Osteocyte (in vitro differentiated cells): Measurements from ENCODE around the gene SFSWAP. TPM values are rescaled to one million over a fixed set of nuclear protein-coding genes. Genes with fewer than 3 reads are reported as not detected.
"Not testable (repeated sequence)": the region's sequence is repeated elsewhere in the genome, so short reads cannot be mapped to it uniquely, and the experiment has no call there.

ENCODE experiments used
- DNase-seq: peaks from one replicate; pipeline ENCODE4 v3.0.0; 2021; ENCODE audit warnings: mixed read lengths; ENCODE audit not compliant: unreplicated experiment; ENCODE audit errors: extremely low spot score
- H3K27ac Mint-ChIP-seq: one replicate; pipeline ENCODE4 v1.8.0; 2021; ENCODE audit warnings: mild to moderate bottlenecking, mixed read lengths; ENCODE audit not compliant: unreplicated experiment
- H3K27me3 Mint-ChIP-seq: one replicate; pipeline ENCODE4 v1.8.0; 2021; ENCODE audit warnings: mixed read lengths; ENCODE audit not compliant: unreplicated experiment
- H3K36me3 Mint-ChIP-seq: one replicate; pipeline ENCODE4 v1.8.0; 2021; ENCODE audit warnings: mixed read lengths; ENCODE audit not compliant: unreplicated experiment
- H3K4me1 Mint-ChIP-seq: one replicate; pipeline ENCODE4 v1.8.0; 2021; ENCODE audit warnings: mixed read lengths; ENCODE audit not compliant: unreplicated experiment
- H3K4me3 Mint-ChIP-seq: one replicate; pipeline ENCODE4 v1.8.0; 2021; ENCODE audit warnings: mild to moderate bottlenecking, moderate library complexity, mixed read lengths; ENCODE audit not compliant: unreplicated experiment
- H3K9me3 Mint-ChIP-seq: one replicate; pipeline ENCODE4 v1.8.0; 2021; ENCODE audit warnings: mixed read lengths; ENCODE audit not compliant: unreplicated experiment
- long read RNA-seq: library from polyadenylated mRNA; unstranded; transcript quantifications from one replicate; pipeline ENCODE4 v2.0.0, GENCODE V29; 2021
- total RNA-seq: library from RNA; stranded (reverse); gene quantifications from 2 replicates; pipeline ENCODE4 v1.2.1, GENCODE V29; 2021
- TF ChIP-seq, protein P1 (sequence below): fragments of 200-600 bp; sonication (generic); IDR thresholded peaks from 2 replicates; pipeline ENCODE4 v1.5.0; 2021; ENCODE audit warnings: antibody characterized with exemption, mild to moderate bottlenecking, moderate library complexity

Gene SFSWAP
- 48.0 and 51.3 TPM in 2 replicates for total RNA-seq
- long read RNA-seq, partial matches to known transcripts: 5 of 8 reads
- long read RNA-seq, other reads (novel, unspliced or antisense): 2 of 8 reads

DNA sequence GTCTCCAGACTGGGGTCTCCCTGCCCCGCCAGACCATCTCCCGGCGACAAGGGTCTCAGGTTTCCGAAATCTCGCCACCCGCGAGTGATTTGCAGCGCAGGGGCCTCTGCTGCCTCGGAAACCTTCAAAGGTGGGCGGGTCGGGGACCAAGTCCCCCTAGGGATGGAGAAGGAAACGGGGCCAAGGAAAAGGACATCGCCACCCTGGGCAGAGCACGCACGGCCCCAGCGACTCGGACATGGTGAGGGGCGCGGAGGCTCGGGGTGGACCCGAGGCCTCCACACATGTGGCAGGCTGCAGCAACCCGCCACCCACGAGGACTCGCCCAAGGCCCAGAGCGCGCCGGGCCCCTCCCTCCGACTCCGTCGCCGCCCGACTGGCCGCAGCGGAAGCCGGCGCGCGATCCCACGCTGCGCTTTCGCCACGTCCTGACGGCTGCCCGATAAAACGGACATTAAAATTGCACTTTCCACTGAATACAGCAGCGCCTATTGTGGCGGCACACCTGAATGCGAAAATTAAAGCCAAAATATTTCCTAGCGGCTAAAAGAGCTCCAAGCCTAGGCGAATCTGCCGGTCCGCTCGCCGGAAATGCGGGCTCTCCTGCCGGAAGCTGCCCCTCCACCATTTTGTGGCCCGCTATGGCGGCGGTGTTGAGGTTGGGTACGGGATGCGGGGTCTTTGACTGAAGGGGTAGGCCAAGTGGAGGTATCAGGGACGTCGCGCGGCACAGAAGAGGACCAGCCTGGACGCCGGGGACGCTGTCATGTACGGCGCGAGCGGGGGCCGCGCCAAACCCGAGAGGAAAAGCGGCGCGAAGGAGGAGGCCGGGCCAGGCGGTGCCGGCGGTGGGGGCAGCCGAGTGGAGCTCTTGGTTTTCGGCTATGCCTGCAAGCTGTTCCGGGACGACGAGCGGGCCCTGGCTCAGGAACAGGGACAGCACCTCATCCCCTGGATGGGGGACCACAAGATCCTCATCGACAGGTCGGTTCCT is at the start of gene SFSWAP:
TSS of gene SFSWAP (plus strand) at position 627 of the 994 bp plus-strand sequence. CDS start at position 767, 140 bp downstream.
- TF ChIP-seq, protein P1, sequence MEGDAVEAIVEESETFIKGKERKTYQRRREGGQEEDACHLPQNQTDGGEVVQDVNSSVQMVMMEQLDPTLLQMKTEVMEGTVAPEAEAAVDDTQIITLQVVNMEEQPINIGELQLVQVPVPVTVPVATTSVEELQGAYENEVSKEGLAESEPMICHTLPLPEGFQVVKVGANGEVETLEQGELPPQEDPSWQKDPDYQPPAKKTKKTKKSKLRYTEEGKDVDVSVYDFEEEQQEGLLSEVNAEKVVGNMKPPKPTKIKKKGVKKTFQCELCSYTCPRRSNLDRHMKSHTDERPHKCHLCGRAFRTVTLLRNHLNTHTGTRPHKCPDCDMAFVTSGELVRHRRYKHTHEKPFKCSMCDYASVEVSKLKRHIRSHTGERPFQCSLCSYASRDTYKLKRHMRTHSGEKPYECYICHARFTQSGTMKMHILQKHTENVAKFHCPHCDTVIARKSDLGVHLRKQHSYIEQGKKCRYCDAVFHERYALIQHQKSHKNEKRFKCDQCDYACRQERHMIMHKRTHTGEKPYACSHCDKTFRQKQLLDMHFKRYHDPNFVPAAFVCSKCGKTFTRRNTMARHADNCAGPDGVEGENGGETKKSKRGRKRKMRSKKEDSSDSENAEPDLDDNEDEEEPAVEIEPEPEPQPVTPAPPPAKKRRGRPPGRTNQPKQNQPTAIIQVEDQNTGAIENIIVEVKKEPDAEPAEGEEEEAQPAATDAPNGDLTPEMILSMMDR: no peak
- DNase-seq: no peak
- peak within 1 kb of the TSS; percentile 99 for H3K27ac Mint-ChIP-seq
- H3K36me3 Mint-ChIP-seq: peaks cover 18% of the 10 kb centered on the region
- H3K9me3 Mint-ChIP-seq: no peaks in the 10 kb centered on the region
- H3K4me3 Mint-ChIP-seq: peak within 1 kb of the TSS; percentile 97
- H3K27me3 Mint-ChIP-seq: no peaks in the 10 kb centered on the region
- peaks cover 30% of the 10 kb centered on the region for H3K4me1 Mint-ChIP-seq

DNA sequence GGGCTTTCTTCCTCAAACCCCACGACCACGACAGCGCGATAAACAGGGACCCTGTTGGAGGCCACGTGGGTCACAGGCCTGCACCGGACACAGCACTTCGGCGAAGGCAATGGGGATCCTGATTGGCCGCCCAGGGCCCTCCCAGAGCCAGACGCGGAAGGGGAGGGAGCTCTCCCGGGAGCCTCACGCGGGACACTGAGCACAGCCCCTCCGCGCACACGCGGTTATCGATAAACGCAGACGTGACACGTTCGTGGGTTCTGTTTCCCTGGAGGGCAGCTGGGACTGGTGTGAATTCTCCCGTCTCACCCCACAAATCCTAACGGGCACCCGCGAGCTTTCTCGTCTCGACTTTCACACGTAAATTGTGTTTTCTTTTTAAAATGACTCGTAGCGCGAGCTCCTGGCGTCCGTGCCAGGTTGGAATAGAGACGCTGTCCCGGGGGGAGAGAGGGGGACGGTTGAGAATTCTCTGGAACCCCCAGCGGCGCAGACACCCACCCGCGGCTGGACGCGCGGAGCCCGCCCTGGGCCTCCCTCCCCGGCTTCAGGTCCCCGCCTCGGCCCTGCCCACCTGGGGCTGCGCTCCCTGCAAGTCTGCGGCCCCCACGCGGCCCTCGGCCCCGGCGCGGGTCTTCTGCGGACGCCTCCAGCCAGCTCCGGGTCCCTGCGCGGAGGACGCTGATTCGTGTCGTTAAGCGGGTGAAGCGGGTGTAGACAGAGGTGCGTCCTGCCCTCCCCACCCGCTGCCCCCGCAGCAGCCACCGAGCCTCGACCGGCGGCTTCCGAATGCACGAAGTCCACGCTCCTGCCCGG is 49.5 kb upstream of the SFSWAP start:
- H3K27me3 Mint-ChIP-seq, H3K9me3 Mint-ChIP-seq, H3K27ac Mint-ChIP-seq, H3K36me3 Mint-ChIP-seq, H3K4me3 Mint-ChIP-seq, H3K4me1 Mint-ChIP-seq: not testable (repeated sequence)
- DNase-seq: peak; percentile 17

DNA sequence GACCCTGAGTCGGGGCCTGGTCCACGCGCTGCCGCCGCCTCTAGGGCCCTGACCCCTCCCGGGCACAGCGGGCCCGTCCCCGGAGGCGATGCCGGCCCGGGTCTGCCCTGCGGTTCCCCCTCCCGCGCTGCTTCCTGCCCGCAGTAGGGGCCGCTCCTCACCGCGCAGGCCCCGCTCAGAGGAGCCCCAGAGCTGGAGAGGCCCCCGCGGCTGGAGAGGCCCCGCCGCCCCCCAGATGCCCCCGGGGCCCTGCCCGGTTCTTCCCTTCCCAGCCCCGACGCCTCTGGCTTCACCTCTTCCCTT is 49.0 kb upstream of the SFSWAP start:
- H3K9me3 Mint-ChIP-seq, DNase-seq, H3K4me1 Mint-ChIP-seq, H3K4me3 Mint-ChIP-seq, H3K27me3 Mint-ChIP-seq, H3K36me3 Mint-ChIP-seq, H3K27ac Mint-ChIP-seq: not testable (repeated sequence)

DNA sequence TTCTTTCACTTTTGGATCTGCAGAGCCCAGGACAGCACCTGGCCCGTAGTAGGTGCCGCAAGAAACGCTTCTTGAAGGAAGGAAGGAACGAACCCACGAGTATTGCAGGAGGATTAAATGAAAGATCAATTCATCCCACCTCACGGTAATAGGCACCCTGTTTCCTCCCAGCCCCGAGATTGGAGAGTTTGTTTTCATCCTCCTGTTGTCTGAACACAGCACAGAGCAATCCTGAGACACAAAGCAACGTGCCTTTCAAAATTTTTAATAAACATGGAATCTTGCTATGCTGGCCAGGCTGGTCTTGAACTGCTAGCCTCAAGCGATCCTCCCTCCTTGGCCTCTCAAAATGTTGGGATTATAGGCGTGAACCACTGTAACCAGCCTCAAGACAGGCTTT is 48.5 kb upstream of the SFSWAP start:
- not testable (repeated sequence) for H3K27ac Mint-ChIP-seq, H3K4me1 Mint-ChIP-seq, H3K36me3 Mint-ChIP-seq, H3K9me3 Mint-ChIP-seq, H3K4me3 Mint-ChIP-seq, H3K27me3 Mint-ChIP-seq
- DNase-seq: peak; percentile 56

DNA sequence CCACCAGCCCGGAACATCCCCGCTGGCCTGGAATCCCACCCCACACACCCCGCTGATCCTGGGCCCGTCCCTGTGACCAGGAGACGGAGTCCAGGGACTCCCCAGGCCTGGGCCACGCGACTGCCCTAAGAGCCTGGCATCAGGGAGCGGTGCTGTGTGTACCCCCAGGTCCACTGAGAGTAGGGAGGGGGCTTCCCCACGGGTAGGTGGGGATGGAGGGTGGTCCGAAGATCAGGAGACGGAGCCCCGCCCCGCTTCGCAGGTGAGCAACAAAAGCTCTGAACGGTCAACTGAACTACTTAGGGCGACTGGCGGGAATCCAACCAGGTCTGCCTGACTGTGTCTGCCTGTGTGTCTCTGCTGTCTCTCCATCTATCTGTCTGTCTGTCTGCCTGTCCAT is 45.2 kb upstream of the SFSWAP start:
- DNase-seq: peak; percentile 73
- H3K36me3 Mint-ChIP-seq, H3K4me3 Mint-ChIP-seq, H3K4me1 Mint-ChIP-seq, H3K27ac Mint-ChIP-seq, H3K9me3 Mint-ChIP-seq: not testable (repeated sequence)
- peaks cover 24% of the 10 kb centered on the region for H3K27me3 Mint-ChIP-seq

DNA sequence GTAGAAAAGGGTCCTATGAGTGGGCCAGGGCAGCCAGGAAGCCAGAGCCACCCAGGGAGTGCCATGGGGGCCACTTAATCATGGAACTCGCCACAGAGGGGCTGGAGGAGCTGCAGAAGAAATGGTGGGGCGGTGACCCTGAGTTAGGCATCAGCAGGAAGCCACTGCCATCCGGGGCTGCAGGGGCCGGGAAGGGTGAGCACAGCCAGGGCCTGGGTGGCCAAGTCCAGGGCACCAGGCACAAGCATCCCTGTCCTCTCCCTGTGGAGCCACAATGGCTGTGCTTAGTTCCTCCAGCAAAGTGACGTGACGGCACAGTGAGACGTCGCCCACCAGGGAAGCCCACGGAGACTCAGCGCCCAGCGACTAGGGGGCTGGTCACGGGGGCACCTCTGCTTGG is 44.4 kb upstream of the SFSWAP start:
- H3K36me3 Mint-ChIP-seq: not testable (repeated sequence)
- peak; percentile 53 for DNase-seq

DNA sequence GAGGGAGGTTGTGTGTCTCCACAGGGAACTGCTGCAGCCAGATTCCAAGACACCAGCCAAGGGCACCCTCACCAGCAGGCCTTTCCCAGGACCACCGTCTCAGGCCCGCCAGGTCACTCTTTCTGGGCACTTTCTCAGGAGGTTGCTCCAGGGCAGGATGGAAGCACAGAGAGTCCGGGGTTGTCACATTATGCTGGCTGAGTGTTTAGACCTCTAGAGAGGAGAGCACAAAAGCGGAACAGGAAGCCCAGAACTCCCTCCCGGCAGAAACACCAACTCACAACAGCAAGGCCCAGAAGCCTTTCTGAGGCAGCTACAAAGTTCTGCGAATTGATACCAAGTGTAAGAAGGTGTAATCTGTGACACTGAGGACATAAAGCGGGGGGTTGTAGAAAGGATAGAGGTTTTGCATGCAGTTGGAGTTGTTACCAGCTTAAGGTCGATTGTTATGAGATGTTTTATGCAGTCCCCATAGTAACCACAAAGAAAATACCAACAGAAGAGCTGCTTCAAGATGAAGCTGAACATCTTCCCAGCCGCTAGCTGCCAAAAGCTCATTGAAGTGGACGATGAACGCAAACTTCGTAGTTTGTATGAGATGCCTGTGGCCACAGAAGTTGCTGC is 43.8 kb upstream of the SFSWAP start:
- peak; percentile 66 for DNase-seq
- H3K4me1 Mint-ChIP-seq, H3K36me3 Mint-ChIP-seq, H3K9me3 Mint-ChIP-seq, H3K4me3 Mint-ChIP-seq, H3K27ac Mint-ChIP-seq: not testable (repeated sequence)
- peaks cover 31% of the 10 kb centered on the region for H3K27me3 Mint-ChIP-seq

More for the DNA sequence above, 44.4 kb upstream of the SFSWAP start:
- not testable (repeated sequence) for H3K9me3 Mint-ChIP-seq, H3K4me1 Mint-ChIP-seq, H3K27ac Mint-ChIP-seq, H3K4me3 Mint-ChIP-seq
- H3K27me3 Mint-ChIP-seq: peaks cover 31% of the 10 kb centered on the region
